LNCaP clone FGC (cell line): ENCODE measurements around the gene PRIMPOL.
"Not testable (repeated sequence)": the region's sequence is repeated elsewhere in the genome, so short reads cannot be mapped to it uniquely, and the experiment has no call there.

Experiments used
- DNase-seq: peaks from one replicate; pipeline ENCODE4 v3.0.0-alpha.2; 2011; ENCODE audit warnings: low read depth
- H3K4me3 ChIP-seq: 2 replicates; pipeline ENCODE4 v1.5.1; 2011; ENCODE audit warnings: mild to moderate bottlenecking, low read depth, low read length, control low read depth
- CTCF ChIP-seq: IDR thresholded peaks from 2 replicates; pipeline ENCODE4 v1.5.1; 2012; ENCODE audit warnings: mild to moderate bottlenecking; ENCODE audit not compliant: control insufficient read depth, insufficient read depth; ENCODE audit errors: extremely low read depth

PRIMPOL gene

GRCh38 chr4:184729946-184730345 lies 80.4 kb downstream of the PRIMPOL start:
- DNase-seq, result no peak
- TF ChIP-seq CTCF, result no peak

GRCh38 chr4:184731056-184731455 lies 81.5 kb downstream of the PRIMPOL start:
- no peak for DNase-seq
- no peak for TF ChIP-seq CTCF

More at GRCh38 chr4:184729946-184730345, 80.4 kb downstream of the PRIMPOL start:
- no peak overlapping the region for H3K4me3 ChIP-seq

GRCh38 chr4:184732126-184732525 lies 82.6 kb downstream of the PRIMPOL start:
- peak overlapping the region; percentile 88 for H3K4me3 ChIP-seq
- peak; percentile 65 for DNase-seq
- no peak for TF ChIP-seq CTCF

More at GRCh38 chr4:184731056-184731455, 81.5 kb downstream of the PRIMPOL start:
- H3K4me3 ChIP-seq, result no peak overlapping the region

GRCh38 chr4:184733654-184734524 lies 84.4 kb downstream of the PRIMPOL start, which contains the start of gene CENPU:
Gene CENPU (minus strand): TSS chr4:184734096. CDS start chr4:184734062, 34 bp downstream.
- no peak for TF ChIP-seq CTCF
- H3K4me3 ChIP-seq, result peak within 1 kb of the TSS; percentile 88
- DNase-seq, result peak; percentile 99

- TF ChIP-seq CTCF, result no peak
- peak overlapping the region; percentile 88 for H3K4me3 ChIP-seq
- no peak for DNase-seq
Observed at GRCh38 chr4:184734758-184735157, 85.2 kb downstream of the PRIMPOL start.

- DNase-seq, H3K4me3 ChIP-seq: not testable (repeated sequence)
Observed at GRCh38 chr4:184739575-184739974, 90.0 kb downstream of the PRIMPOL start.

- H3K4me3 ChIP-seq, result no peak overlapping the region
- no peak for DNase-seq
- no peak for TF ChIP-seq CTCF
Observed at GRCh38 chr4:184740980-184741391, 91.4 kb downstream of the PRIMPOL start.

GRCh38 chr4:184741651-184742050 lies 92.1 kb downstream of the PRIMPOL start:
- not testable (repeated sequence) for H3K4me3 ChIP-seq, DNase-seq
